K562 treated with DMSO at 1 percent for 24 hours (cell line): ENCODE results near the gene RHOA. TPM values are rescaled to one million over a fixed set of nuclear protein-coding genes. Genes with fewer than 3 reads are reported as not detected.

ENCODE experiments used
- total RNA-seq: library from RNA; unstranded; fragments of 300-600 nt; gene quantifications from 2 replicates; pipeline ENCODE4 v1.2.3, GENCODE V29; 2022; ENCODE audit warnings: low read depth; ENCODE audit not compliant: insufficient read depth

RHOA gene
- 210 and 212 TPM in 2 replicates for total RNA-seq

DNA sequence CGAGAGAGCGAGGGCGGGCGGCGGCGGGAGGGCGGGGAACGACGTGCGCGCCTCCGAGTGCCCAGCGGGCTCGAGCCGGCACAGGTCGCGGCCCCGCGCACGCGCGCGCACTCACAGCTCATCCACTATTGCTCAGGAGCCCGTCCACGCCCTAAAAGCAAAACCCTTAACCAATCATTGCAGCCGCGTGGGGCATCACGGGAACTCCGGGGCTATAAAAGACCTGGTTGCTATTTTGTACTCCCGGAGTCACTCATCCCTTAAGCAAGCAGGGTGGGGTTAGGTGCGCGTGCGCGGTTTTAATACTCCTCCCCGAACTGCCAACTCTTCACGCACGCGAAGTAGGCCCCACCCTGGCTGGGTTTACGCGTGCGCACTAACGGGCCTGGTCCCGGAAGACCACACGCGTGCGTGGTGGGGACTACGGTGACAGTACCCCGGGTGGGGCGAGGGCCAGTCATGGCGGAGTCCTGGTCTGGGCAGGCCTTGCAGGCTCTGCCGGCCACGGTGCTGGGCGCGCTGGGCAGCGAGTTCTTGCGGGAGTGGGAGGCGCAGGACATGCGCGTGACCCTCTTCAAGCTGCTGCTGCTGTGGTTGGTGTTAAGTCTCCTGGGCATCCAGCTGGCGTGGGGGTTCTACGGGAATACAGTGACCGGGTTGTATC, at the start of gene RHOA, which contains the start of gene TCTA:
TSS of gene RHOA (minus strand) at position 9 of the 664 bp plus-strand sequence. CDS start 36,387 bp downstream, outside the sequence.
TSS of gene TCTA (plus strand) at position 456 of the 664 bp plus-strand sequence. CDS start at position 460, 4 bp downstream.

DNA sequence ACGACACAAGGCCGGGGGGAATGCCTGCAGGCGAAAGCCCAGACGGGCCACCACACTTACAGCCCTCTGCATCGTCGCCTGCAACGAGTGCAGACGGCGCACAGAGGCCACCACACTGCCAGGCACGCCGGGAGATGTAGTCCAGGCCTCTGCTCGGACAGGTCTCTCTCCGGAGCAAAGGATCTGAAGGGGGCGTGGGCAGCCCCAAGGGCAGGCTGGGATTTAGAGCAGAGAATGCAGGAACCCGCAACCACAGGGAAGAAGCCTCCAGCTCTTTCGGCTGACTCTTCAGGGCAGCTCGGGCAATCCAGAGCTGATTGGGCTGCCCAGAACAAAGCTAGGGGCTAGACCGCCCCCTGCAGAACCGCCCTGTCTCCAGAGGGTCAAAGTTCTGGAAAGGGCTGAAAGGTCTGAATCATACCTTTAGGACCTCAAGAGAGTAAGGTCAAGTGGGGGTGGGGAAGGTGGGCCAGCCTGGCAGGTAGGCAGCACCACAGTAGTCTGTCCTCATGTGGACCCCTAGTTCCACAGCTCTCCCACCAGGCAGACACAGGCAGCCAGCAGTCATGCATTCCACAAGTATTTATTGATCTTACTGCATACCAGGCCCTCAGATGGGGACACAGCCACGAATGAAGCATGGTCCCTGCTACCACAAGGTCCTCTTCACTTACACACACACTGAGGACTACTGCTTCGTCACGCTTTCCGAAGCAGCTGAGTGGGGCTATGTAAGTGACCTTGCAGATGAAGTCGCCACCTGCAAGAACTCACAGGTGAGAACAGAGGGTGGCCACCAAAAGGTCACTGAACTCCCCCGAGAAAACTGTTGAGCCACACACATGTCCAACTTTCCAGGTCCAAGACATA, 10.8 kb upstream of the RHOA start, which contains the start of gene AMT:
TSS of gene AMT (minus strand) at position 95 of the 870 bp plus-strand sequence. CDS start at position 72, 23 bp downstream.

DNA sequence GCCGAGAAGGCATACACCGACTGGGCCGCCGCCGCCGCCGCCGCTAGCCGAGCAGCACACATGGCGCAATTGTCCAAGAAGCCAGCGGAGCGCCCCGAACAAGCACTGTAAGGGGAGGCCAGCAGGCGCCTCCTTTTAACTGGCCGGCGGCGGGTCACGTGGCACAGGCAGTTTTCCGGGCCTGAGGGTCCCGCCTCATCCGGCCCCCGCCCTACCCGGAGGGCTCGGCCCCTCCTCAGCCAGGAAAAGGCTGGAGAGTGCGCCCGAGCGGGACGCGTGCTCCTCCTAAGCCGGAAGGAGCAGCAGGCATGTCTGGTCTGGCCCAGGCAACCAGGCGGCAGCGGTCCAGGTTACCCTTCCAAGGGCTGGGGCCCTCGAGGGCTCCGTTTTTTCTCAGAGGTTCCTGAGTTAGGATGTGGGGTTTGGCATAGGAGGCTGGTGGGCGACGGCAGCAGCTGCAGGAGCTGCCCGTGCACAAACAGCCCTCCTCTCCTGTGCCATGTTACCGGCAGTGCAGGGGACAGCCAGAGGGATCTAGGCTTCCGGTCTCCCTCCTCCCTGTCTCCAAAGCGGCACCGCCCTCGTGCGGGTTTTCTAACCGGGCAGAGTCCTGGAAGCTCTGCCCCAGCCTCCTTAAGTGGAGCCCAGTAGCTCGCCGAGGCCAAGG, 53.4 kb downstream of the RHOA start, which contains the start of gene GPX1:
TSS of gene GPX1 (minus strand) at position 137 of the 667 bp plus-strand sequence. CDS start at position 62, 75 bp downstream.

DNA sequence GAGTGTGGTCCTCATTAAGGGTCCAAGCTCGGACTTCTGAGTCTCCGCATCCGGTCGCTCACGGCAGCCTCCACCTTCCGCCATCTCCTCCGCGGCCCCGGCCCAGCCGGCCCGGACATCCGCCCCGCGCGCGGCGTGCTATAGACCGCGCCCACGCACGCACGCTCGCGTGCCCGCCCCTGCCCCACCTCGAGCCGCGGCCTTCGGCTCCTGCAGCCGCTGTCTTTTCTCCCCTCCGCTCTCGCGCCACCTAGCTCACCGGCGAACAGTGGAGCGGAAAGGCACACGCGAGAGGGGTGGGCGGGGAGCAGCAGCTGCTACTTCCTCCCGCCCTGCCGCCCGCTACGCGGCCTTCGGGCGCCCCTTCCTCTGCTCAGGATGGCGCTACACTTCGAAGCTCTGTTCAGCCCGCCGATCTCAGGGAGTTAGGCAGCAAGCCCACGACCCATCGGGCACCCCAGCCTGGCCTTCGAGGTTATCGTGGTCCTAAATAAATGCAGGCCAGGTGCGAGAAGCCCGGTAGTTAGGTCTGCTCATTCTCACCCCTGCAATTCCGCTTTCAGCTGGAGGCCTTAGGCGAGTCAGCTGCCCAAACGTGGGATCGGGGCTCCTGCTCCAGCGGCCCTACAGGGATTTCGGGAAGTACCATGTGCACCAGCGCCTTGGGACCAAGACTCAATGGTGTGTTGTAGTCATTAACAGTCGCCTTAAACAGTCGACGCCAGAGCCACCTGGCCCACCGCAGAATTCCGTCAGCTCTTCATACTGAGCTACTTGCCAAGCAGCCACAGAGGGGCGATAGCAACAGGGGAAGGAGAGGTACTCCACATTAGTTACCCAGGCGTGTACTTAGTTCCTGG, 71.6 kb downstream of the RHOA start, which contains the start of gene USP4:
TSS of gene USP4 (minus strand) at position 113 of the 860 bp plus-strand sequence. CDS start at position 84, 29 bp downstream.

Other genes starting within 250 kb of the RHOA start
- 15.7 and 17.0 TPM in 2 replicates for gene CCDC71, start 245.6 kb downstream of the RHOA start, total RNA-seq
- 46.2 and 53.9 TPM in 2 replicates for gene KLHDC8B, start 240.4 kb downstream of the RHOA start, total RNA-seq
- 4.0 and 6.1 TPM in 2 replicates for gene C3orf62, start 134.7 kb downstream of the RHOA start, total RNA-seq
- gene USP4, start 71.9 kb downstream of the RHOA start, total RNA-seq = 14.1 and 14.5 TPM in 2 replicates
- gene GPX1, start 53.6 kb downstream of the RHOA start, total RNA-seq = not detected in 2 replicates
- 13.1 and 15.0 TPM in 2 replicates for gene TCTA, start 447 bp upstream of the RHOA start, total RNA-seq
- 2.1 and 2.5 TPM in 2 replicates for gene AMT, start 10.5 kb upstream of the RHOA start, total RNA-seq
- gene NICN1, start 17.3 kb upstream of the RHOA start, total RNA-seq = 6.8 and 7.0 TPM in 2 replicates
- 12.3 and 13.2 TPM in 2 replicates for gene DAG1, start 58.3 kb upstream of the RHOA start, total RNA-seq
- 0.15 and 0.22 TPM in 2 replicates for gene BSN, start 142.5 kb upstream of the RHOA start, total RNA-seq